ENCODE results near the gene WNT1.

GRCh38 chr12:48972952-48973483 is 5.1 kb upstream of the WNT1 start:
- TF ChIP-seq CTCF (IDR thresholded peaks at IDR 0.05; ENCODE audit: low read depth, low read length): no peak
- TF ChIP-seq EZH2phosphoT487 (IDR thresholded peaks at IDR 0.05; ENCODE audit: low read depth): no peak

Data from OCI-LY3 (cell line).